ENCODE measurements around the gene RPL7A. TPM values are rescaled to one million over a fixed set of nuclear protein-coding genes. Genes with fewer than 3 reads are reported as not detected.
A peak's percentile ranks its signal among the peaks of the same experiment; 100 is the strongest.
"Not testable (repeated sequence)": the region's sequence is repeated elsewhere in the genome, so short reads cannot be mapped to it uniquely, and the experiment has no call there.

The RPL7A gene
- total RNA-seq, 2 experiments from 2014 or later: 2,867 to 2,961 TPM

GRCh38 chr9:133333011-133333410 is 15.0 kb upstream of the RPL7A start:
- CTCF ChIA-PET (ENCODE audit: unreplicated experiment): no interaction called here

GRCh38 chr9:133333566-133333965 is 14.5 kb upstream of the RPL7A start:
- H3K9me2 ChIP-seq (ENCODE audit: insufficient read depth, low read length): no peaks in the 10 kb centered on the region
- ChIA-PET POLR2A (interaction anchor here (1.2 kb wide), 1 partner anchor 8 kb away, joined by 4 read pairs; no protein-coding TSS in a partner anchor), CTCF (ENCODE audit: unreplicated experiment) (no interaction called here)
- DNase-seq (ENCODE audit: low spot score): no peak
- peaks cover 11% of the 10 kb centered on the region; the same call in 1 of the 2 replicates for H4K20me1 ChIP-seq (ENCODE audit: insufficient read depth, low read length)
- peaks cover 24% of the 10 kb centered on the region for H3K4me1 ChIP-seq (ENCODE audit: insufficient read depth, low read length, poor library complexity, severe bottlenecking)
- no peak overlapping the region for H2AFZ ChIP-seq (ENCODE audit: low read length)
- intact Hi-C loops (cut with micrococcal nuclease; ENCODE audit: unreplicated experiment): no loop called here
- TF ChIP-seq EZH2phosphoT487 (IDR thresholded peaks at IDR 0.05; ENCODE audit: borderline replicate concordance, low read depth, low read length): no peak
- TF ChIP-seq, protein P1, sequence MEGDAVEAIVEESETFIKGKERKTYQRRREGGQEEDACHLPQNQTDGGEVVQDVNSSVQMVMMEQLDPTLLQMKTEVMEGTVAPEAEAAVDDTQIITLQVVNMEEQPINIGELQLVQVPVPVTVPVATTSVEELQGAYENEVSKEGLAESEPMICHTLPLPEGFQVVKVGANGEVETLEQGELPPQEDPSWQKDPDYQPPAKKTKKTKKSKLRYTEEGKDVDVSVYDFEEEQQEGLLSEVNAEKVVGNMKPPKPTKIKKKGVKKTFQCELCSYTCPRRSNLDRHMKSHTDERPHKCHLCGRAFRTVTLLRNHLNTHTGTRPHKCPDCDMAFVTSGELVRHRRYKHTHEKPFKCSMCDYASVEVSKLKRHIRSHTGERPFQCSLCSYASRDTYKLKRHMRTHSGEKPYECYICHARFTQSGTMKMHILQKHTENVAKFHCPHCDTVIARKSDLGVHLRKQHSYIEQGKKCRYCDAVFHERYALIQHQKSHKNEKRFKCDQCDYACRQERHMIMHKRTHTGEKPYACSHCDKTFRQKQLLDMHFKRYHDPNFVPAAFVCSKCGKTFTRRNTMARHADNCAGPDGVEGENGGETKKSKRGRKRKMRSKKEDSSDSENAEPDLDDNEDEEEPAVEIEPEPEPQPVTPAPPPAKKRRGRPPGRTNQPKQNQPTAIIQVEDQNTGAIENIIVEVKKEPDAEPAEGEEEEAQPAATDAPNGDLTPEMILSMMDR (conservative IDR thresholded peaks at IDR 0.05; ENCODE audit: low read length): no peak
- H3K27ac ChIP-seq (ENCODE audit: low read depth, low read length, poor library complexity, severe bottlenecking): no peak overlapping the region
- no peak overlapping the region for H3K4me3 ChIP-seq (ENCODE audit: low read depth, low read length, poor library complexity, severe bottlenecking)
- peaks cover 78% of the 10 kb centered on the region for H3K36me3 ChIP-seq (ENCODE audit: insufficient read depth, low read length)
- BruUV-seq (replicated peaks): no TSS peak
- no peaks in the 10 kb centered on the region for H3K9me3 ChIP-seq (ENCODE audit: low read length)
- no peak overlapping the region for H3K4me2 ChIP-seq (ENCODE audit: low read length)
- peaks cover 17% of the 10 kb centered on the region for H3K79me2 ChIP-seq (ENCODE audit: insufficient read depth, low read depth, low read length)

More at GRCh38 chr9:133333011-133333410, 15.0 kb upstream of the RPL7A start:
- TF ChIP-seq EZH2phosphoT487 (IDR thresholded peaks at IDR 0.05; ENCODE audit: borderline replicate concordance, low read depth, low read length): no peak
- TF ChIP-seq, protein P1 (conservative IDR thresholded peaks at IDR 0.05; ENCODE audit: low read length): no peak
- peaks cover 17% of the 10 kb centered on the region for H3K79me2 ChIP-seq (ENCODE audit: insufficient read depth, low read depth, low read length)
- intact Hi-C loops (cut with micrococcal nuclease; ENCODE audit: unreplicated experiment): no loop called here
- H3K4me3 ChIP-seq (ENCODE audit: low read depth, low read length, poor library complexity, severe bottlenecking): no peak overlapping the region
- peaks cover 75% of the 10 kb centered on the region for H3K36me3 ChIP-seq (ENCODE audit: insufficient read depth, low read length)
- peaks cover 11% of the 10 kb centered on the region; the same call in 1 of the 2 replicates for H4K20me1 ChIP-seq (ENCODE audit: insufficient read depth, low read length)
- no peaks in the 10 kb centered on the region for H3K9me2 ChIP-seq (ENCODE audit: insufficient read depth, low read length)
- no TSS peak for BruUV-seq (replicated peaks)
- no peak overlapping the region for H3K27ac ChIP-seq (ENCODE audit: low read depth, low read length, poor library complexity, severe bottlenecking)
- no peaks in the 10 kb centered on the region for H3K9me3 ChIP-seq (ENCODE audit: low read length)
- no peak overlapping the region for H3K4me2 ChIP-seq (ENCODE audit: low read length)
- no peak for DNase-seq (ENCODE audit: low spot score)
- no peak overlapping the region for H2AFZ ChIP-seq (ENCODE audit: low read length)
- H3K4me1 ChIP-seq (ENCODE audit: insufficient read depth, low read length, poor library complexity, severe bottlenecking): peaks cover 24% of the 10 kb centered on the region
- POLR2A ChIA-PET: no interaction called here

- Histone ChIP-seq H3K79me2 (ENCODE audit: insufficient read depth, low read depth, low read length) (peaks cover 17% of the 10 kb centered on the region), H3K36me3 (ENCODE audit: insufficient read depth, low read length) (peaks cover 82% of the 10 kb centered on the region), H4K20me1 (ENCODE audit: insufficient read depth, low read length) (peaks cover 11% of the 10 kb centered on the region; the same call in 1 of the 2 replicates), H3K4me3 (ENCODE audit: low read depth, low read length, poor library complexity, severe bottlenecking) (no peak overlapping the region), H3K9me2 (ENCODE audit: insufficient read depth, low read length) (no peaks in the 10 kb centered on the region), H2AFZ (ENCODE audit: low read length) (no peak overlapping the region), H3K9me3 (ENCODE audit: low read length) (no peaks in the 10 kb centered on the region), H3K4me1 (ENCODE audit: insufficient read depth, low read length, poor library complexity, severe bottlenecking) (peaks cover 24% of the 10 kb centered on the region), H3K4me2 (ENCODE audit: low read length) (peak overlapping the region; percentile 63), H3K27ac (ENCODE audit: low read depth, low read length, poor library complexity, severe bottlenecking) (no peak overlapping the region)
- TF ChIP-seq, protein P1 (conservative IDR thresholded peaks at IDR 0.05; ENCODE audit: low read length): no peak
- TF ChIP-seq EZH2phosphoT487 (IDR thresholded peaks at IDR 0.05; ENCODE audit: borderline replicate concordance, low read depth, low read length): no peak
- ChIA-PET CTCF (ENCODE audit: unreplicated experiment) (no interaction called here), POLR2A (interaction anchor here (1.2 kb wide), 1 partner anchor 9 kb away, joined by 4 read pairs; no protein-coding TSS in a partner anchor)
- peak; percentile 21 for DNase-seq (ENCODE audit: low spot score)
- intact Hi-C loops (cut with micrococcal nuclease; ENCODE audit: unreplicated experiment): no loop called here
- no TSS peak for BruUV-seq (replicated peaks)
These were observed 13.9 kb upstream of the RPL7A start for GRCh38 chr9:133334161-133334560.

DNA sequence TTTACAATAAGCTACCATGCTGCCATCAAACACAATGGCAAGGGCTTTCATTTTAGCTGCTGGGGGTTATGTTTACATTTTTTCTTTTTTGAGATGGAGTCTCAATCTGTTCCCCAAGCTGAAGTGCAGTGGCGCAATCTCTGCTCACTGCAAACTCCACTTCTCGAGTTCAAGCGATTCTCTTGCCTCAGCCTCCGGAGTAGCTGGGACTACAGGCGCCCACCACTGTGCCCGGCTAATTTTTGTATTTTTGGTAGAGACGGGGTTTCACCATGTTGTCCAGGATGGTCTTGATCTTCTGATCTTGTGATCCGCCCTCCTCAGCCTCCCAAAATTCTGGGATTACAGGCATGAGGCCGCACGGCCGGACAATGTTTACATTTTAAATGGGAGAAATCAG is 13.1 kb upstream of the RPL7A start:
- DNase-seq (ENCODE audit: low spot score); H3K9me3 ChIP-seq (ENCODE audit: low read length); H3K9me2 ChIP-seq (ENCODE audit: insufficient read depth, low read length); CTCF ChIA-PET (ENCODE audit: unreplicated experiment); H3K27ac ChIP-seq (ENCODE audit: low read depth, low read length, poor library complexity, severe bottlenecking); H2AFZ ChIP-seq (ENCODE audit: low read length); intact Hi-C loops (cut with micrococcal nuclease; ENCODE audit: unreplicated experiment); BruUV-seq (replicated peaks): not testable (repeated sequence)
- peaks cover 11% of the 10 kb centered on the region; the same call in 1 of the 2 replicates for H4K20me1 ChIP-seq (ENCODE audit: insufficient read depth, low read length)
- peaks cover 17% of the 10 kb centered on the region for H3K79me2 ChIP-seq (ENCODE audit: insufficient read depth, low read depth, low read length)
- peaks cover 26% of the 10 kb centered on the region for H3K4me1 ChIP-seq (ENCODE audit: insufficient read depth, low read length, poor library complexity, severe bottlenecking)
- H3K4me3 ChIP-seq (ENCODE audit: low read depth, low read length, poor library complexity, severe bottlenecking): peak overlapping the region; percentile 86
- peaks cover 83% of the 10 kb centered on the region for H3K36me3 ChIP-seq (ENCODE audit: insufficient read depth, low read length)
- H3K4me2 ChIP-seq (ENCODE audit: low read length): peak overlapping the region; percentile 63
- POLR2A ChIA-PET: interaction anchor here (0.6 to 1.4 kb wide), 4 partner anchors 9 to 317 kb away, joined by 3 to 4 read pairs (median 4); partner anchors contain the start of genes MED22 and RPL7A

Measured in OCI-LY7 (cell line).